Stimulated activated memory B cell treated with anti-CD40 and anti-IgM and Interleukin-4, amounts not matched to agents 10 μg/mL and 1 μg/mL and 100 μg/mL, for 72 hours (primary cell): ENCODE results near the gene MBOAT1.

Source experiments
- ATAC-seq: fragments of 150-1000 bp; cut with Tn5 transposase; 2 replicates; pipeline ENCODE4 v1.10.0; 2021
- H3K27ac Mint-ChIP-seq: one replicate; pipeline ENCODE4 v1.8.0; 2022; ENCODE audit warnings: mild to moderate bottlenecking, mixed read lengths
- H3K27me3 Mint-ChIP-seq: one replicate; pipeline ENCODE4 v1.8.0; 2022; ENCODE audit warnings: mixed read lengths
- H3K36me3 Mint-ChIP-seq: one replicate; pipeline ENCODE4 v1.8.0; 2022; ENCODE audit warnings: mixed read lengths
- H3K4me1 Mint-ChIP-seq: one replicate; pipeline ENCODE4 v1.8.0; 2022; ENCODE audit warnings: mixed read lengths
- H3K4me3 Mint-ChIP-seq: one replicate; pipeline ENCODE4 v1.8.0; 2022; ENCODE audit warnings: mild to moderate bottlenecking, moderate library complexity, mixed read lengths
- H3K9me3 Mint-ChIP-seq: one replicate; pipeline ENCODE4 v1.8.0; 2022; ENCODE audit warnings: mixed read lengths

MBOAT1 gene

GRCh38 chr6:20175810-20176410, 36.4 kb downstream of the MBOAT1 start:
- peaks cover 11% of the 10 kb centered on the region for H3K4me1 Mint-ChIP-seq
- no peaks in the 10 kb centered on the region for H3K9me3 Mint-ChIP-seq
- no peaks in the 10 kb centered on the region for H3K36me3 Mint-ChIP-seq
- ATAC-seq: no peak
- H3K27me3 Mint-ChIP-seq: no peaks in the 10 kb centered on the region
- no peak overlapping the region for H3K27ac Mint-ChIP-seq
- no peak overlapping the region for H3K4me3 Mint-ChIP-seq

- Mint-ChIP-seq H3K4me1 (peaks cover 11% of the 10 kb centered on the region), H3K36me3 (no peaks in the 10 kb centered on the region), H3K9me3 (no peaks in the 10 kb centered on the region), H3K27ac (no peak overlapping the region), H3K27me3 (no peaks in the 10 kb centered on the region), H3K4me3 (no peak overlapping the region)
- ATAC-seq: no peak
Observed at GRCh38 chr6:20173833-20174792, 38.2 kb downstream of the MBOAT1 start.

- H3K36me3 Mint-ChIP-seq: no peaks in the 10 kb centered on the region
- H3K27me3 Mint-ChIP-seq: no peaks in the 10 kb centered on the region
- peaks cover 11% of the 10 kb centered on the region for H3K4me1 Mint-ChIP-seq
- ATAC-seq: no peak
- H3K4me3 Mint-ChIP-seq: no peak overlapping the region
- no peaks in the 10 kb centered on the region for H3K9me3 Mint-ChIP-seq
- H3K27ac Mint-ChIP-seq: no peak overlapping the region
Observed at GRCh38 chr6:20172842-20173456, 39.3 kb downstream of the MBOAT1 start.

- peaks cover 5% of the 10 kb centered on the region for H3K9me3 Mint-ChIP-seq
- H3K4me3 Mint-ChIP-seq: no peak overlapping the region
- no peaks in the 10 kb centered on the region for H3K27me3 Mint-ChIP-seq
- peaks cover 11% of the 10 kb centered on the region for H3K4me1 Mint-ChIP-seq
- no peak for ATAC-seq
- H3K27ac Mint-ChIP-seq: no peak overlapping the region
- H3K36me3 Mint-ChIP-seq: no peaks in the 10 kb centered on the region
Observed at GRCh38 chr6:20170455-20171148, 41.7 kb downstream of the MBOAT1 start.

- H3K27ac Mint-ChIP-seq: no peak overlapping the region
- no peak for ATAC-seq
Observed at GRCh38 chr6:20169786-20170185, 42.5 kb downstream of the MBOAT1 start.

GRCh38 chr6:20169119-20169557, 43.1 kb downstream of the MBOAT1 start:
- Mint-ChIP-seq H3K4me1 (peaks cover 7% of the 10 kb centered on the region), H3K27ac (no peak overlapping the region), H3K27me3 (no peaks in the 10 kb centered on the region), H3K36me3 (no peaks in the 10 kb centered on the region), H3K4me3 (no peak overlapping the region), H3K9me3 (peaks cover 5% of the 10 kb centered on the region)
- ATAC-seq: no peak

More at GRCh38 chr6:20169786-20170185, 42.5 kb downstream of the MBOAT1 start:
- Mint-ChIP-seq H3K4me1 (peaks cover 11% of the 10 kb centered on the region), H3K36me3 (no peaks in the 10 kb centered on the region), H3K9me3 (peaks cover 5% of the 10 kb centered on the region), H3K27me3 (no peaks in the 10 kb centered on the region), H3K4me3 (no peak overlapping the region)

GRCh38 chr6:20168690-20169089, 43.6 kb downstream of the MBOAT1 start:
- Mint-ChIP-seq H3K9me3 (peaks cover 5% of the 10 kb centered on the region), H3K4me3 (no peak overlapping the region), H3K4me1 (peaks cover 3% of the 10 kb centered on the region), H3K27me3 (no peaks in the 10 kb centered on the region), H3K27ac (no peak overlapping the region), H3K36me3 (no peaks in the 10 kb centered on the region)
- ATAC-seq: no peak

- no peak for ATAC-seq
- peaks cover 5% of the 10 kb centered on the region for H3K9me3 Mint-ChIP-seq
- no peaks in the 10 kb centered on the region for H3K36me3 Mint-ChIP-seq
- H3K4me3 Mint-ChIP-seq: no peak overlapping the region
- H3K4me1 Mint-ChIP-seq: no peaks in the 10 kb centered on the region
- H3K27me3 Mint-ChIP-seq: no peaks in the 10 kb centered on the region
- no peak overlapping the region for H3K27ac Mint-ChIP-seq
Observed at GRCh38 chr6:20167601-20168000, 44.7 kb downstream of the MBOAT1 start.

- no peak overlapping the region for H3K4me3 Mint-ChIP-seq
Observed at GRCh38 chr6:20166210-20166609, 46.1 kb downstream of the MBOAT1 start.

GRCh38 chr6:20162515-20162914, 49.8 kb downstream of the MBOAT1 start:
- Mint-ChIP-seq H3K4me1 (no peaks in the 10 kb centered on the region), H3K27me3 (no peaks in the 10 kb centered on the region), H3K27ac (no peak overlapping the region), H3K9me3 (peaks cover 7% of the 10 kb centered on the region), H3K4me3 (no peak overlapping the region), H3K36me3 (no peaks in the 10 kb centered on the region)
- no peak for ATAC-seq

More at GRCh38 chr6:20166210-20166609, 46.1 kb downstream of the MBOAT1 start:
- no peaks in the 10 kb centered on the region for H3K27me3 Mint-ChIP-seq
- H3K9me3 Mint-ChIP-seq: peaks cover 5% of the 10 kb centered on the region
- no peaks in the 10 kb centered on the region for H3K4me1 Mint-ChIP-seq
- no peak overlapping the region for H3K27ac Mint-ChIP-seq
- ATAC-seq: no peak
- no peaks in the 10 kb centered on the region for H3K36me3 Mint-ChIP-seq

GRCh38 chr6:20160541-20161283, 51.6 kb downstream of the MBOAT1 start:
- no peaks in the 10 kb centered on the region for H3K4me1 Mint-ChIP-seq
- H3K4me3 Mint-ChIP-seq: no peak overlapping the region
- no peaks in the 10 kb centered on the region for H3K27me3 Mint-ChIP-seq
- no peak for ATAC-seq
- peaks cover 2% of the 10 kb centered on the region for H3K9me3 Mint-ChIP-seq
- H3K27ac Mint-ChIP-seq: no peak overlapping the region
- H3K36me3 Mint-ChIP-seq: no peaks in the 10 kb centered on the region

- no peak for ATAC-seq
- Mint-ChIP-seq H3K27ac (no peak overlapping the region), H3K4me1 (no peaks in the 10 kb centered on the region), H3K36me3 (no peaks in the 10 kb centered on the region), H3K9me3 (peaks cover 2% of the 10 kb centered on the region), H3K4me3 (no peak overlapping the region), H3K27me3 (no peaks in the 10 kb centered on the region)
Observed at GRCh38 chr6:20159781-20160540, 52.3 kb downstream of the MBOAT1 start.

- Mint-ChIP-seq H3K36me3 (no peaks in the 10 kb centered on the region), H3K4me1 (no peaks in the 10 kb centered on the region), H3K9me3 (peaks cover 2% of the 10 kb centered on the region), H3K4me3 (no peak overlapping the region), H3K27ac (no peak overlapping the region), H3K27me3 (no peaks in the 10 kb centered on the region)
- ATAC-seq: no peak
Observed at GRCh38 chr6:20159098-20159497, 53.2 kb downstream of the MBOAT1 start.

GRCh38 chr6:20158676-20159075, 53.6 kb downstream of the MBOAT1 start:
- H3K27me3 Mint-ChIP-seq: no peaks in the 10 kb centered on the region
- no peak overlapping the region for H3K4me3 Mint-ChIP-seq
- H3K4me1 Mint-ChIP-seq: no peaks in the 10 kb centered on the region
- H3K9me3 Mint-ChIP-seq: peaks cover 2% of the 10 kb centered on the region
- H3K27ac Mint-ChIP-seq: no peak overlapping the region
- no peaks in the 10 kb centered on the region for H3K36me3 Mint-ChIP-seq
- ATAC-seq: no peak
